Measurements from ENCODE around the gene MTREX.

The MTREX gene

DNA sequence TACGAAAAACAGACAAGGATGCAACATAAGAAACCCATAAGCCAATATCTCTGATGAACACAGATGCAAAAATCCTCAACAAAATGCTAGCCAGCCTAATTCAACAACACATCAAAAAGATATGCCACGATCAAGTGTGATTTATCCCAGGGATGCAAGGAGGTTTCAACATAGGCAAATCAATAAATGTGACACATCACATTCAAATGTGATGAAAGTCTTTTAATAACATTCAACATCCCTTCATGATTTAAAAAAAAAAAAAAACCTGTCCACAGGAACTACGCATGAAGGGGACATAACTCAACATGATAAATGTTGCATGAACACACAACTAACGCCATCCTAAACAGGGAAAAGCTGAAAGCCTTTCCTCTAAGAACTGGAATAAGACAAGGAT is 124.8 kb downstream of the MTREX start:
- TF ChIP-seq, protein P1, sequence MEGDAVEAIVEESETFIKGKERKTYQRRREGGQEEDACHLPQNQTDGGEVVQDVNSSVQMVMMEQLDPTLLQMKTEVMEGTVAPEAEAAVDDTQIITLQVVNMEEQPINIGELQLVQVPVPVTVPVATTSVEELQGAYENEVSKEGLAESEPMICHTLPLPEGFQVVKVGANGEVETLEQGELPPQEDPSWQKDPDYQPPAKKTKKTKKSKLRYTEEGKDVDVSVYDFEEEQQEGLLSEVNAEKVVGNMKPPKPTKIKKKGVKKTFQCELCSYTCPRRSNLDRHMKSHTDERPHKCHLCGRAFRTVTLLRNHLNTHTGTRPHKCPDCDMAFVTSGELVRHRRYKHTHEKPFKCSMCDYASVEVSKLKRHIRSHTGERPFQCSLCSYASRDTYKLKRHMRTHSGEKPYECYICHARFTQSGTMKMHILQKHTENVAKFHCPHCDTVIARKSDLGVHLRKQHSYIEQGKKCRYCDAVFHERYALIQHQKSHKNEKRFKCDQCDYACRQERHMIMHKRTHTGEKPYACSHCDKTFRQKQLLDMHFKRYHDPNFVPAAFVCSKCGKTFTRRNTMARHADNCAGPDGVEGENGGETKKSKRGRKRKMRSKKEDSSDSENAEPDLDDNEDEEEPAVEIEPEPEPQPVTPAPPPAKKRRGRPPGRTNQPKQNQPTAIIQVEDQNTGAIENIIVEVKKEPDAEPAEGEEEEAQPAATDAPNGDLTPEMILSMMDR (conservative IDR thresholded peaks at IDR 0.05; ENCODE audit: low read depth, low read length) = no peak
- no peak overlapping the region for H3K4me3 ChIP-seq (ENCODE audit: low read depth, low read length)
- no peak for DNase-seq (ENCODE audit: low read depth)

DNA sequence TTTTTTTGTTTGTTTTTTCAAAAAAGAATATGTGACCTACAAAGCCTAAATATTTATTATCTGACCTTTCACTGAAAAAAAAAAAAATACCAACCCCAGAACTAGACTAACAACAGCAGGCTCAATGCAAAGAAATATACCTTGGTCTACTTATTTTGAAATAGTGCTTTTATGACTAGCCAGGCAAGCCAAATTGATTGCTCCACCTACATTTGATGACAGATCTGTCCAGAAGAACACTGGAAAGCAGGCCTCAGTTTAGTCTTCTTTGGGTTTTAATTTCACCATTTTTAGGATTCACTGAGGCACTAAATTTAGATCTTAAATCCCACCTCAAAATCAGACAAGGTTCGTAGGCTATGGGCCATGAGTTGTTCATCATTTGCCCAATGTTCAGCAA is 129.7 kb downstream of the MTREX start:
- H3K4me3 ChIP-seq (ENCODE audit: low read depth, low read length) = no peak overlapping the region
- TF ChIP-seq, protein P1 (conservative IDR thresholded peaks at IDR 0.05; ENCODE audit: low read depth, low read length) = no peak
- no peak for DNase-seq (ENCODE audit: low read depth)

DNA sequence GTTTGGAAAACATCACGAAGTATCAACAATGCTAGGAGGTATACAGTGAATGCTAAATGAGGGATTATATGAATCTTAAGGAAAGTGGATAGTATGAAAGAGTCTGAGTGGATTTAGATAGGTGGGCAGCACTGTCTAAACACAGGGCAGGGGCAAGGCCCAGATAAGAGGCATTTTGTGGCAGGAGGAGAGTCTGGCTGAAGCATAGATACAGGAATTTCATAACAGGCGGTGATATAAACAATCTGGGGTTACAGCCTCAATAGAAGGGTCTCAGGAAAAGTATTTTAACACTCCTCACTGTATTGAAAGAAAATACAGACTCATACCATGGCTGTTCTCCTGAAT is 130.0 kb downstream of the MTREX start:
- no peak for DNase-seq (ENCODE audit: low read depth)
- H3K4me3 ChIP-seq (ENCODE audit: low read depth, low read length) = no peak overlapping the region
- TF ChIP-seq, protein P1 (conservative IDR thresholded peaks at IDR 0.05; ENCODE audit: low read depth, low read length) = no peak

DNA sequence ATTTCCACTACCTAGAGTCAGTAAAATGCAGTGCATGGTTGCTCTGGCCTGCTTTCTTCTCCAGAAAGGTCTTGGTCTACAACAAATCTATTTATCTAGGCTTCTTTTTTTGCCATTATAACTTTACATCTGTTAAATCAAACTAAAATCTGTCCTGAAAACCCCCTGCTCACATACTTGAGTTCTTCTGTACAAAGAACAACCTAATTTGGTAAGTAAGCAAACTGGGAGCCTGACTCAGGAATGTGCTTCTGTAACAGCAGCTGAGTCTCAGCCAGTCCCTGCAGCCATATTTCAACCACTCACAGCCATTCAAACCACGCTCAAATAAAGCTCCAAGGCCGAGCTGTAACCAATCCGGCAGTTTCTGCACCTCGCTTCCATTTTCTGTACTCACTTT is 131.2 kb downstream of the MTREX start:
- TF ChIP-seq, protein P1 (conservative IDR thresholded peaks at IDR 0.05; ENCODE audit: low read depth, low read length) = no peak

DNA sequence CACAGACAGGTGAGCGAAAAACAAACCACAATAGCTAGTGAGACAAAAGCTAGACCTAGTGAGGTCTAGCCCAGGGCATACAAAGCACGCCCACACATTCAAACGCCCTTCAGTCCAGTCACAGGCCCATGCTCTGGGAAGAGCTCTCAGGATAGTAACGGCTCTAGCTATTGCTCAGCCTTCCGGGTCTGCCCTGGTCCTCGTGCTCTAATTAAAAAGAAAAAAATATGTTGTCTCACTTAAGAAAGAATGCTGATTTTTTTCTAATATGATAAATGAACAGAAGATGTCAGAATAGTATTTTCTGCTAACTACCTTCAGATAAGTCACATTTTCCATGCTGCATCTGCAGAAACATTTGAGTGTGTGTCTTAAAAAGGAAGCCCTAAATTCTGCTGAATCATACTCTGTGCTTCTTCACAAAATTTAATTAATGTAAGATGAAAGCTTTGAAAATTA is 132.4 kb downstream of the MTREX start:
- no peak overlapping the region for H3K4me3 ChIP-seq (ENCODE audit: low read depth, low read length)
- TF ChIP-seq, protein P1 (conservative IDR thresholded peaks at IDR 0.05; ENCODE audit: low read depth, low read length) = no peak
- peak; percentile 32 for DNase-seq (ENCODE audit: low read depth)

More for the DNA sequence above, 131.2 kb downstream of the MTREX start:
- peak; percentile 91 for DNase-seq (ENCODE audit: low read depth)
- H3K4me3 ChIP-seq (ENCODE audit: low read depth, low read length) = no peak overlapping the region

DNA sequence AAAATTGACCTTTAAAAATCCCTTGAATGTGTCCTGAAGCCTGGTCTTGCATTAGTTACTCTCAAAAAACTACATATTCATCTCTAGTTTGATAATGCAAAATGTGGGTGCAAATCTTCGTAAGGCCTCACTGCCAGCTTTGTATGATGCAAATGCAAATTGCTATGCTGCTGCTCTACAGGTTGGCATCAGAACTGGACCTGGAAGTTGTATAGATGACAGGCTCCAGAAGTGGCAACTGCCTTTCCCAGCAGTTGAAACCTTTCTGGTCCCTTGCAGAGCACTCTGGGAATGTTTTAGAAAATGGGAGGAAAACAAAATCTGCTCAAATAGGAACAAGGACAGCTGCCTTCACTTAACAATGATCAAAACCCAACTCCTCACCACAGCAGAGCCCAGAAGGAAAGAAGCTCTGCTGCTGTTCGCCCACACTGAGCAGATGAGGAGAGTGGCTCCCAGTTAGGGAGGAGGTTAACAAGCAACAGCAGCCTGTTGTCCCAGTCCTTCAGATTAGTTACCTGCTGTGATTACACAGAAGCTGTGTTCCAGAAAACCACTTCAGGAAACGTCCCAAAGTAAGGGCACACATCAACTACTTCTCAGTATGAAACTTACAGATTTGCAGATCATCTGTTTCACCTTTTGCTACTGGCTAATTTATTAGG is 133.4 kb downstream of the MTREX start:
- TF ChIP-seq, protein P1 (conservative IDR thresholded peaks at IDR 0.05; ENCODE audit: low read depth, low read length) = no peak
- DNase-seq (ENCODE audit: low read depth) = no peak
- no peak overlapping the region for H3K4me3 ChIP-seq (ENCODE audit: low read depth, low read length)

DNA sequence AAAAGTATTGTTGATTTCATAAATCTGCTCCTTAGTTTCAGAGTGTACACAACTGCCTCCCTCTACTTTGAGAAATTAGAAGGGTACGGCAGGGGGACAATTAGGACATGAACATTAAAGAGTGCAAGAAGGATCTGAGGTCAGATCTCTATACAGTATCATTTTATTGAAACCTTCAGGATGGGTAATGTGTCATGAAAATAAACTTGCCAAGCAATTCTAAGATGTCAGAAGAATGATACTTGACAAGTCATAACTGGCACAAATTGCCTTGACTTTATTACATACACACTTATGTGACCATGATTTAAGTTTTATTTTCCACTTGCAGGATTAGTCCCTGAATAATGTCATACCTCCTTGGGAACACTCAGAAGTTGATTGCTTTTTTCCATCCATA is 134.2 kb downstream of the MTREX start:
- TF ChIP-seq, protein P1 (conservative IDR thresholded peaks at IDR 0.05; ENCODE audit: low read depth, low read length) = no peak
- no peak overlapping the region for H3K4me3 ChIP-seq (ENCODE audit: low read depth, low read length)
- no peak for DNase-seq (ENCODE audit: low read depth)
